GF-D8 (cell line): Measurements from ENCODE around the gene CPLX1.
"Not testable (repeated sequence)": the region's sequence is repeated elsewhere in the genome, so short reads cannot be mapped to it uniquely, and the experiment has no call there.

Experiments used
- DNase-seq: peaks from one replicate; lab custom pipeline; 2025; lab: John Stamatoyannopoulos, UW

CPLX1 gene

GRCh38 chr4:819401-820229, 6.3 kb downstream of the CPLX1 start:
- DNase-seq: no peak

DNA sequence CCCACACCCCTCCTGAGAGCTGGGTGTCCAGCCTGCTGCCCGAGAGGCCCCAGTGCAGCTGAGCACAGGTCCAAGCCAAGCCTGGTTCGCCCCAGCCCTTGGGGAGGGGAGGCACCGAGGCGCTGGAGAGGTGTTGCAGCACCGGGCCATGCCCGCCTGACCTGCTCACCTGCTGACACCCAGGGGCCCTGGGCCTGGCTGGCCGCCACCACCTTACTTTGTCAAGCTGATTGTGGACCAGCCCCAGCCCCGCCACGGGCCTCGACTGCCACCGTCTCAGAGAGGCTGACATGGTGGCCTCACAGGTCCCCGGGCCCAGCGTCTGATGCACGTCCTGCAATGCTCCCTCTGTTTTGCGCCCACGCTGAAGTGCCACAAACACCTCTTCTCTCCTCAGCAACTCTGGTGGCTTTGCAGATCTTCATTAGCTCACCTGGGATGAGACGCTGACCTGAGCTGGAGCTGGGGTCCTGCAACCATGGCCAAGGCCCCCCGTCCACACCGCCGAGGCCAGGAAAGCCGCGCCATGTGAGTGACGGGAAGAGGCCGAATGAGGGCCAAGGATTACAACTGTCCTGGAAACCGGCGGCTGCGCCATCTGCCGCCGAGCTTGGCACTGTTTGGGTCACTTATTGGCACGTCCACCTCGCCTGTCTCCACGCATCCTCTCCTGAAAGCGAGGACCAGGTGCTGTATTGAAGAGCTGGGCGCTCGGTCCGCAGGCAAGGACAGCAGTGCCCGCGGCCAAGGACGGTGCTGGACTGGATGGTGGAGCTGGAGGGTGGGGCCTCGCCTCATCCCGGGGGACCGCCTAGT, 7.6 kb downstream of the CPLX1 start:
- no peak for DNase-seq

DNA sequence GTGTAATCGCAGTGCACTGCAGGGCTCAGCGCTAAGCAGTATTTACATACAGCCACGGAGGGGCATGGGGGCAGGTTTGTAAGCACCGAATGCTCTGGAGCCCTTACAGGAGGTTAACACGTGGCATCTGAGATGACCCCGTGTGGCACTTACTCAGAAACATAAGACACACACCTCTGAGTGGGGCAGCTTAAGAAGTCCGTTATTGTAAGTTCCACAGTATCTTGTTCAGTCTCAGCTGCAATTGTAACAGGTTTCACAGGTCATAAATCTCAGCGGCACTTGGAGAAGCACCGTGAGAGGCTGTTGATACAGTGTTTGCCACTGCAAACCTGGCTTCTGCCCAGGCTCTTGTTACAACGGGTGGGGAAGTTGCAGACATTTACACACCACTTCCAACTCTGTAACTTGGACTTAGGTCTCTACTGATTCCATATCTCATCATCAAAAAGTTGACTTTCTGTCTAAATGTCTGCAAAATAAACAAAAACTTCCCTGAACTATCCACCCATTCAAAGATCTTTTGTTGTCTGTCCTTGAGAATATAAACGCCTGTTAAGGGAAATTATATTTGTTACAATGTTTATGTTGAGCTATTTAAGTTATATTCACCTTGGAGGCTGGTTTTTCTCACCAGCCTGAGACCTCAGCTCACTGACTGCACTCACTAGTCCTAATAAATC, 10.3 kb downstream of the CPLX1 start:
- DNase-seq: no peak

- no peak for DNase-seq
These were observed 11.5 kb downstream of the CPLX1 start for GRCh38 chr4:814312-814850.

DNA sequence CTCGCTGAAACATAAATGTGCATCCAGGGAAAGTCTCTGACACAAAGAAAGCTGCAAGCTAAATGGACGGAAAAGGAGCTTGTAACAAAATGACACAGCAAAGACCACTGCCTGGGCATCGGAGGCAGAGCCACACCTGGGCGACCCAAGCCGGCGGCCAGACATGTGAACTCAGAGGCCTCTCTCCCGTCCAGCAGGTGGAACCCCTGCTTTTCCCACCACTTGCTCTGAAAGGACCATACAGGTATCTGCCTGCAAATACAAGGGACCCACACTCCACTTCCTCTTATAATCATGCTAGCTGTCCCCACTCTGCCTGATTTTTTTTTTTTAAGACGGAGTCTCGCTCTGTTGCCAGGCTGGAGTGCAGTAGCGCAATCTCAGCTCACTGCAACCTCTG, 12.0 kb downstream of the CPLX1 start:
- DNase-seq: no peak

DNA sequence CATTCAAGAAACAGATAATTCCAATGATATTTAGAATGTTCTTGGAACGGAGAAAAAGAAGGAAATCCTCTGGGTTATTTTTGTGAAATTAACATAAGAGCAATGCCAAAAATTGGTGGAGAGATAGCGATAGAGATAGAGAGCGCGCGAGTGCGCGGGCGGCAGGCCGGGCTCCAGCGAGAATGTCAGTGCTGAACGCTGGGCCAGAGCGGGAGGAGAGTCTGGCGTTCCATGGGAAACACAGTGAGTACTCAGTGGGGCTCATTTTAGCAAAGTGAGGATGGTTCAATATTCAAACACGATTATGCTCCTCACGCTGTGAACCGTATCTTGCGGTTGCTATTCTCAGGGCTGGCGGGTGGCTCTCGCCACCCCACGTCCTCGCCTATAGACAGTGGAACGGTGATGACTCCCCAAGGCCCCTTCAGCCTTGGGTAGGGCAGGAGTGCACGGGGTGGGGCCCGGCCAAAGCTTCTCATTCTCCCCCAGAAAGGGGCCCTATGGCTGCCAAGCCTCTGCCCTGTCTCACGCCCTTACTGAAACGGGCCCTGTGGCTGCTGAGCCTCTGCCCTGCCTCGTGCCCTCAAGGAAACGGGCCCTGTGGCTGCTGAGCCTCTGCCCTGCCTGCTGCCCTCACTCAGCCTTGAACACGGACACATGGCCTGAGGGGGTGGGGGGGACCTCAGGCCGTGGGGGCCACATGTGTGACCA, 16.9 kb downstream of the CPLX1 start:
- DNase-seq: no peak

DNA sequence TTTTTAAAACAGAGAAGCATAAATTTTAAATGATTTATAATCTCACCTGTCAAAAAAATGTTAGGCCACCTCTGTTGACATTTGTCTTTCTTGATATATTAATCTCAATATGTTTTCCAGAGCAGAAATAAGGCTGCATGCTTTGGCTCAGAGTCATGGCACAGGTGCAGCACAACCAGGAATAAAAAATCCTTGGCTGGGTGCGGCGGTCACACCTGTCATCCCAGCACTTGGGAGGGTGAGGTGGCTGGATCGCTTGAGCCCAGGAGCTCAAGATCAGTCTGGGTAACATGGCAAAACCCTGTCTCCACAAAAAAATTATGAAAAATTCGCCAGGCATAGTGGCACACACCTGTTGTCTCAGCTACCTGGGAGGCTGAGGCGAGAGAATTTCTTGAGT, 18.1 kb downstream of the CPLX1 start:
- no peak for DNase-seq

GRCh38 chr4:806979-807378, 18.9 kb downstream of the CPLX1 start:
- not testable (repeated sequence) for DNase-seq

GRCh38 chr4:804804-805203, 21.1 kb downstream of the CPLX1 start:
- DNase-seq: no peak

- DNase-seq: no peak
These were observed 22.0 kb downstream of the CPLX1 start for GRCh38 chr4:803884-804283.

DNA sequence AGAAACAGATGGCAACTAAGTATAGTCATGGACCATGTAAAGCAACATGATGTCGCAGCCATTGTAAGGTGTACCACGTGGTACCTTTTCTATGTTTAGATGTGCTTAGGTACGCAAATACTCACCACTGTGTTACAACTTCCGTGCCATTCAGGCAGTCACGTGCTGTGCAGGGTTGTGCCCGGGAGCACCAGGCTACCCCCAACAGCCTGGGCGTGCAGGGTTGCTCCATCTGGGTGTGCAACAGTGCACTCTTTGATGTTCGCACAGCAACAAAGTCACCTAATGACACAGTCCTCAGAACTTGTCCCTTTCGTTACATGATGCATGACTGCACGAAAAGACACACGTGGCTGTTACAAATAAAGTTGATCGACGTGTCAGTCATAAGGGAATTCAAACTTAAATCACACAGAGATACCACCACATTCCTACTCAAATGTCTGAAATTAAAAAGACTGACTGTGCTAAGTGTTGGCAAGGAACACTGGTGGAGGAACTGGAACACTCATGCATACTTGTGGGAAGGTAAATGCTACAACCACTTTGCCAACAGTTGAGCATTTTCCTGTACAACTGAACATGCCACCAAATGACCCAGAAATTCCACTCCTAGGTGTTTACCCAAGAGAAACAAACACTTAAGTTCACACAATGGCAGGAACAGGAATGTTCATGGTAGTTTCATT, 24.3 kb downstream of the CPLX1 start:
- DNase-seq: no peak

GRCh38 chr4:797066-797465, 28.9 kb downstream of the CPLX1 start:
- no peak for DNase-seq

- DNase-seq: no peak
These were observed 29.7 kb downstream of the CPLX1 start for GRCh38 chr4:796206-796605.

DNA sequence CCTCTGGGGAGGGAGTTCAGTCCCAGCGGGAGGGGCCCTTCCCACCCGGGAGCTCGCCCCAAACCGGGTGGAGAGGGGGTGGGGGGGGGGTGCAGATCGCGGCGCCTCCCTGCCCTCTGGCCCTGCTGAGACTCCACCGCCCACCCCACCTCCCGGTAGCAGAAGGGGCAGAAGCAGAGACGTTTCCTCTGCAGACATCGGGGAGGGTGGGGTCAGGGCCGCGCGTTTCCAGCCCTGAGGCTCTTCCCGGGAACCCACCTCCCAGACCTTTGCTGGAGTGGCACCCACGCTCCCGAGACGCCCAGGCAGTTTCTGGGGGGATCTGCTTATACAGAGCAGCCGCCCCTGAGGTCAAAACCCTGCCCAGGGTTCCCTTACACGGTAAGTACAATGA, 30.2 kb downstream of the CPLX1 start:
- no peak for DNase-seq

DNA sequence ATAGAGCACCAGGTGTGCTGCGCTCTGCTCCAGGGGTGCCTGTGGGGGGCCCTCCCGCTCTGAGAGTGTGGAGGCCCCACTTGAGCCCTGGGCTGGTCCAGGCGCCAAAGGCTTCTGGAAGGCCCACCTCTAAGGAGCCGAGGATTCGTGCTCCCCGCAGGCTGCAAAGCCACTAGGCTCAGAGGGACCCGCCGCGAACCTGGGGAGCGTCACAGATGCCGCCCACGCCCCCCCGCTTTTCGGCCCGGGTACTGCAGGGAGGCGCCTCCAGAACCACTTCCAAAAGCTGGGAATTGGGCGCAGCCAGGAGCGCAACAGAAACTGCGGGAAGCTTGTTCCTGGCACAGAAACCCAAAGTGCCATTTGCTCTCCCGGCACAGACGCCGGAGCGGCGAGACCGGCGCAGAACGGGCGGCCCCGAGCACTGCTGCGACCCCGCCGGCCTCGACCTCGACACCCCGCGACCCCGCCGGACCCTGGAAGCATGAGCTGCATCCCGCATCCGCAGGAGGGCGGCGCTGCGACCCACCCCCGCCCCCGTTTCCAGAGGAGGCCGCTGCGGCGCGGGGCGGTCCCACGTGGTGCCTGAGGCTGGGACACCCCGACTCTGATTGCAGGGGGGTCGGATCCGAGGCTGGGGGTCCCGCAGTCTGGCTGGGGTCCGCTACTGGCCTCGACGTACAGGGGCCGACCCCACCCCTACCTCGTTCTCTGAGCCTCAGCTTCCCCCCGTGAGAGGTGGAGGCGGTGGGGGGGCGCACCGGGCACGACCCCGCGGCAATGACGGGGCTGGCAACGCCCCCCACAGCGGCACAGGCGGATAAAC, 30.8 kb downstream of the CPLX1 start:
- no peak for DNase-seq

- no peak for DNase-seq
These were observed 31.8 kb downstream of the CPLX1 start for GRCh38 chr4:793941-794621.

- no peak for DNase-seq
These were observed 32.7 kb downstream of the CPLX1 start for GRCh38 chr4:793093-793861.

DNA sequence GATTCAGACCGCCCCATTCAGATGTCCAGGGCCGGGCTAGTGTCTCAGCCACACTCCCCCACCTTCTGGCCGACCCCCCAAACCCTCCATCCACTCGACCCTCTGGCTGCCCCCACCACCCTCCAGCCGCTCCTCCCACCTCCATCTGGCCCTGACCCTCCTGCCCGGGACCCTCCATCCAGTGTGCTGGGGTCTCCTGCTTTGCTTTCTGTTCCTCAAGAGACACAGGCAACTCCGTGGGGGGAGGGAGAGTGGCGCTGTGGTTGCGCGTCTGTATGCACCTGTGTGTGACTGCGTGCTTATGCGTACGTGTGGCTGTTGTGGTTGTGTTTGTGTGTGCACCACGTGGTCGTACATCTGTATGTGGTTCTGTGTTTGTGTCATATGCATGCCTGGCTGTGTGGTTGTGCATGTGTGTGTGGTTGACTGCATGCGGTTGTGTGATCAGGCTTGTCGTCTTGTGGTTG, 33.3 kb downstream of the CPLX1 start:
- no peak for DNase-seq
